GM10266 (cell line): ENCODE data around the gene SND1.

Experiments
- DNase-seq: peaks from one replicate; pipeline ENCODE4 v3.0.0; 2012; ENCODE audit errors: extremely low spot score
- TF ChIP-seq, protein P1 (sequence below): IDR thresholded peaks from 2 replicates; pipeline ENCODE4 v1.5.1; 2012; ENCODE audit warnings: mild to moderate bottlenecking, low read depth; ENCODE audit not compliant: control insufficient read depth, insufficient read depth; ENCODE audit errors: missing control alignments

The SND1 gene

DNA sequence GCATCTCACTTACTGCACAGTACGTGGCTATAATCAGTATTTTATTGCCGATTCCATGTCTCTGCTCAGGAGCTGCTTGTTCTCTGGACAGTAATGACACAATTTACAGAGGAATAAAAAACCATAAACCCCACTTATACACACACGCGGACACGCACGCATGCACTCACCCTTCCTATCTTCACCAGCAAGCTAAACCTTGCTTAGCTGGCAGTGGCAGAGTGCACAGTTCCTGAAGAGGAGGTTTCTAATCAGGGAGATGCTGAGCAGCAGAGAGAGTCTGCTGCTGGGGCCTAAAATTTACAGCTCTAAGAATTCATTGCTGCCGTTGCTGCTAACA, 66.3 kb downstream of the SND1 start:
- TF ChIP-seq, protein P1, sequence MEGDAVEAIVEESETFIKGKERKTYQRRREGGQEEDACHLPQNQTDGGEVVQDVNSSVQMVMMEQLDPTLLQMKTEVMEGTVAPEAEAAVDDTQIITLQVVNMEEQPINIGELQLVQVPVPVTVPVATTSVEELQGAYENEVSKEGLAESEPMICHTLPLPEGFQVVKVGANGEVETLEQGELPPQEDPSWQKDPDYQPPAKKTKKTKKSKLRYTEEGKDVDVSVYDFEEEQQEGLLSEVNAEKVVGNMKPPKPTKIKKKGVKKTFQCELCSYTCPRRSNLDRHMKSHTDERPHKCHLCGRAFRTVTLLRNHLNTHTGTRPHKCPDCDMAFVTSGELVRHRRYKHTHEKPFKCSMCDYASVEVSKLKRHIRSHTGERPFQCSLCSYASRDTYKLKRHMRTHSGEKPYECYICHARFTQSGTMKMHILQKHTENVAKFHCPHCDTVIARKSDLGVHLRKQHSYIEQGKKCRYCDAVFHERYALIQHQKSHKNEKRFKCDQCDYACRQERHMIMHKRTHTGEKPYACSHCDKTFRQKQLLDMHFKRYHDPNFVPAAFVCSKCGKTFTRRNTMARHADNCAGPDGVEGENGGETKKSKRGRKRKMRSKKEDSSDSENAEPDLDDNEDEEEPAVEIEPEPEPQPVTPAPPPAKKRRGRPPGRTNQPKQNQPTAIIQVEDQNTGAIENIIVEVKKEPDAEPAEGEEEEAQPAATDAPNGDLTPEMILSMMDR, result no peak
- DNase-seq, result no peak

DNA sequence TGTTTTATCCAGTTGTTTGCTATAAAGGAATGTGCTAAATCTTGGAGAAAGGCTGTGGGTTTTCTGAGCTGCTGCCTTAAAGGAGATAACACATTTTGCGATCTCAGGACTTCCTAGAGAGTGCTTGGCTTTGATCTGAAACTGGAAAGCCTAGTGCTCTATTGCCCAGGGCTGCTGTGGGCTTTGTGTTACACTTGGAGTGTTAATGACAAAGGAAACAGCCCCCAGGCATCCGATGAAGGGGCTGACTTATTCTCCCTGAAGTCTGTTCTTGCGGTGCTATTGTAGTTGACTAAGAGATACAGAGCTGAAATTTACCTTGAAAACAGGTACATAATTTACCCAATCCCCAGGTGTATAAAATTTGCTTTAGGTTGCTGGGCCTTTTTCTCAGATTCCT, 74.5 kb downstream of the SND1 start:
- TF ChIP-seq, protein P1, result no peak
- no peak for DNase-seq

DNA sequence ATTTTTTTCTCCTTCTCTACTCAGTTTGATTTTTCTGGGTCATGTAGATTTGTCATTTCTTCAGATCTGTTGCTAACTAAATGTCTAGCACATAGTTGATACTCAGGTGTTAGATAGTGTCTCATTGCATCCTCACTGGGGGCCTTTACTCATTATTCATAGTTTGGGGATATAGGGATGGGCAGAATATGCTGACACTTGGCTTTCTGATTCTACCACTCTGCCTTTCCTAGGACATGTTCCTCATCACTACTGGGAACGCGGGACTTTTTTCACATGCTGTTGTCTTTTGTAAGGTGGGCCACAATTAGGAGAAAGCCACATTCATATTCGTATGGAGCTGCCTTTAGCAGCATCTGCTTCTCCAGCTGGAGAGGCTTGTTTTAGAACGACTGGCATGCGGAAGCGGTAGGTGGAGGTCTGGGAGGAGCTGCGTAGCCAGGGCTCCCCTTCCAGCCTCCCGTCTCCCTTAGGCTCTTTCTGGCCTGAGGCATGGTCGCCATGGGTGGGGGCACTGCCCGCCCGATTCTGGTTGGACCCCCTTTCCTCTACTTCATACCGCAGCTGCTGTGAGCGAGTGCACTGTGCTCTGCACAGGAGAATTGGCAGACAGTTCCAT, 78.8 kb downstream of the SND1 start:
- TF ChIP-seq, protein P1, result no peak

DNA sequence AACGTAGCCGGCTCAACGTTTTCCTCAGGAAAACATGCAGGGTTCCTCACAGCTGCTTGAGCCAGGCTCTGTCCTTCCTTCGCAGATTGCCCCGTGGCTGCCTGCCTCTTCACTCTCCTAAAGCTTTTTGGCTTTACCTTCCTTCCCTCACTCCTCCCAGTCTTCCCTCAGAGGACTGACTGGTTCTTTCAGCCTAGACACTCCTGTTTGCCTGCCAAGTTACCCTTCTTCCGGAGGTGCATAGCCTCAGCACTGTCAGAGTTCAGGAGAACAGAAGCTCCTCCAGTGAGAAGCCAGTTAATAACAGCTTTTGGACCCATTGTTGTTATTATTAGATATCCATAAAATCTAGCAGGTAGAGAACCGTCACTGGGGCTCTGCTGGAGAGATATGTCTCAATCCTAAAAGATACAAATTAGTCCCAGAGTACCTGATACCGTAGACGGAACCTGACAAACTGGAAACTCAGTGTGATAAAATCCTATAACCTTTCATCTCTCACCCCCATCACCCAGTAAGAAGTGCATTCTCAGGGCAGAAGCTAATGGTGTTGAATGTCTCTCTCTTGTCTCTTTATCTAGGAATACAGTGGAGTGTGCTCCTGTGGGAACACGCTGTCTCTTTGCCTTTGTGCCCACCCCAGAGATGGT, 79.6 kb downstream of the SND1 start:
- TF ChIP-seq, protein P1, result no peak
- DNase-seq, result no peak

More for the DNA sequence above, 78.8 kb downstream of the SND1 start:
- no peak for DNase-seq

DNA sequence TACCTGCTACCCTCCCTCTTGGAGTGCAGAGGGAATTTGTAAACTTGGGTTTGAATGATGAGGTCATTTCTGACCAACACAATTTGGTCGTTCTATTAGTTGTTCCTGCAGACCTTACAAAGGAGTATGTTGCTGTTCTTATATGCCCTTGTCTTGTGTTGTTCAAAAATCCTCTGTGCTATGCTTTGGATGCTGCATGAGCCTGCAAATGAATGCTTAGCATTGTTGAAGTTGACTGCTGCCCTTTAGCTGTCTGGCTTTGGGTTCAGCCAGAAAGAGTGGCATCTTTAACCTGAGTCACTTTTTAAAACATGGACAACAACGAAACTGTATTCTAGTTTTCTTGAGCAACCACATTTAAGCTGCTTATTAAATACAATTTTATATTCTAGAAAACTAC, 80.3 kb downstream of the SND1 start:
- TF ChIP-seq, protein P1, result no peak
- no peak for DNase-seq

DNA sequence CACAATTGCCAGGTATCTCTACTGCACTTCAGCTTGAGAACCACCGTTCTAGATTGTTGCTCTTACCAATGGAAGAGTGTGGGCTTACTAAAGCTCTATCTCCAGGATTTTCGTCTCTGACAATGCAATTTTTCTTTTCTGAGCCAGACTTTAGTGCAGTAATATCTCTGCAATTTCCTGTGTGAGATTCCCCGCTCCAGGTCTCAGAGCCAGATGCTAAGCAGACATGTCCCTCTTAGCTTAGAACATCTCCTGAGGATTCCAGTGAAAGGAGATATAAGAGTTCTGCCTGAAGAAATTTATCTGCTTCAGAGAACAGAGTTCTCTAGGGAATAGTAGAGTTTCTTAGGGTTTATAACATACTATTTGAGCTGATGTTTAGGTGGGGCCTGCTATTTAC, 82.0 kb downstream of the SND1 start:
- no peak for DNase-seq
- TF ChIP-seq, protein P1, result no peak

DNA sequence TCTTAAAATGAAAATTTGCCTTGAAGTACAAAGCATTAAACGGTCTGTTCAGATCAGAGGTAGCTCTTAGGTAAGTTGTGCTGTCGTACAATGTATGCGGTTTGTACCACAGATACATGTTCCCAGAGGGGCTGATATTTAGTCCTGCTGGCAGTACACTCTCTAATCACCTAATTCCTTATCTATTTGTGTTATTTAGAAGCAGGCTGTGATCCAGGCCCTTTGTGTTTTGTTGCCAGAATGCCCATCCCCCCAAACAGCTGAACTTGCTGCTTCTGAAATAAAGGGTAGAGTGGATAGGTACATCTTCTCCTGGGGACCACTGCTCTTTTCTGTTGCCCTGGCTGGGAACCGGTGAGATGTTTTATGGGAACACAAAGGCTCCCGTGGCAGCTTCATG, 84.5 kb downstream of the SND1 start:
- TF ChIP-seq, protein P1, result no peak
- DNase-seq, result no peak
